GM12878 (cell line): ENCODE data around the gene PRKAA1. TPM values are rescaled to one million over a fixed set of nuclear protein-coding genes. Genes with fewer than 3 reads are reported as not detected.

Experiments
- BMI1 ChIP-seq: fragments of 450-650 bp; IDR thresholded peaks from 2 replicates; pipeline ENCODE4 v1.6.1; 2016; ENCODE audit warnings: mild to moderate bottlenecking, moderate library complexity, borderline replicate concordance
- BRCA1 ChIP-seq: IDR thresholded peaks from 2 replicates; pipeline ENCODE4 v1.6.1; 2011; ENCODE audit warnings: low read depth, low read length, improper control_type of control experiment
- CBFB ChIP-seq: IDR thresholded peaks from 2 replicates; pipeline ENCODE4 v1.6.1; 2016; ENCODE audit warnings: antibody characterized with exemption, low read depth
- CBX5 ChIP-seq: sonication (generic); IDR thresholded peaks from 2 replicates; pipeline ENCODE4 v1.6.1; 2016; ENCODE audit warnings: low read depth, moderate library complexity, mild to moderate bottlenecking, inconsistent platforms
- CTCF ChIP-seq, 3 experiments: IDR thresholded peaks in 2 of 3; conservative IDR thresholded peaks in 1 of 3; 2 replicates each; pipeline ENCODE4 v1.5.1; 2011; ENCODE audit warnings: low read depth in 3 of 3, low read length in 3 of 3, mild to moderate bottlenecking in 3 of 3, control low read depth in 2 of 3, moderate library complexity in 2 of 3, inconsistent platforms in 1 of 3, mixed read lengths in 1 of 3; ENCODE audit not compliant: control insufficient read depth in 2 of 3, insufficient read depth in 1 of 3; ENCODE audit errors: extremely low read depth in 1 of 3
- EGR1 ChIP-seq, 2 experiments: IDR thresholded peaks; 1 replicate in 1 of 2; 2 replicates in 1 of 2; pipeline ENCODE4 v1.6.1; 2011 to 2012; ENCODE audit warnings: low read depth in 2 of 2, low read length in 2 of 2, borderline replicate concordance in 1 of 2, mild to moderate bottlenecking in 1 of 2, moderate library complexity in 1 of 2
- ELK1 ChIP-seq: IDR thresholded peaks from 2 replicates; pipeline ENCODE4 v1.6.1; 2012; ENCODE audit warnings: low read depth, low read length, improper control_type of control experiment
- EZH2 ChIP-seq: IDR thresholded peaks from 2 replicates; pipeline ENCODE4 v1.6.1; 2012; ENCODE audit warnings: low read depth, mild to moderate bottlenecking, control low read depth, inconsistent platforms, low read length, borderline replicate concordance; ENCODE audit not compliant: control insufficient read depth
- HCFC1 ChIP-seq: fragments of 150-350 bp; IDR thresholded peaks from 2 replicates; pipeline ENCODE4 v1.6.1; 2014; ENCODE audit warnings: low read length
- IRF4 ChIP-seq: IDR thresholded peaks from 2 replicates; pipeline ENCODE4 v1.6.1; 2011; ENCODE audit warnings: low read depth, low read length
- JUNB ChIP-seq: IDR thresholded peaks from 2 replicates; pipeline ENCODE4 v1.6.1; 2016; ENCODE audit warnings: antibody characterized with exemption, mild to moderate bottlenecking
- MEF2B ChIP-seq: fragments of 450-650 bp; IDR thresholded peaks from 2 replicates; pipeline ENCODE4 v1.6.1; 2018; ENCODE audit warnings: mild to moderate bottlenecking, moderate library complexity; ENCODE audit not compliant: partially characterized antibody, poor library complexity, severe bottlenecking
- MLLT1 ChIP-seq: fragments of 450-650 bp; IDR thresholded peaks from 2 replicates; pipeline ENCODE4 v1.6.1; 2016; ENCODE audit warnings: mild to moderate bottlenecking
- MXI1 ChIP-seq: fragments of 150-350 bp; IDR thresholded peaks from 2 replicates; pipeline ENCODE4 v1.6.1; 2011; ENCODE audit warnings: low read depth, mild to moderate bottlenecking, inconsistent platforms, low read length, improper control_type of control experiment
- NFYA ChIP-seq: IDR thresholded peaks from 2 replicates; pipeline ENCODE4 v1.6.1; 2011; ENCODE audit warnings: low read depth, mild to moderate bottlenecking, low read length, improper control_type of control experiment, borderline replicate concordance
- RELA ChIP-seq: fragments of 450-650 bp; IDR thresholded peaks from 2 replicates; pipeline ENCODE4 v1.8.0; 2014; ENCODE audit warnings: borderline replicate concordance; ENCODE audit not compliant: partially characterized antibody
- SIX5 ChIP-seq: IDR thresholded peaks from 2 replicates; pipeline ENCODE4 v1.6.1; 2011; ENCODE audit warnings: mild to moderate bottlenecking, low read depth, low read length, moderate library complexity; ENCODE audit not compliant: severe bottlenecking
- SMAD1 ChIP-seq: fragments of 450-650 bp; IDR thresholded peaks from 2 replicates; pipeline ENCODE4 v1.6.1; 2018; ENCODE audit warnings: mild to moderate bottlenecking, low read depth; ENCODE audit not compliant: partially characterized antibody
- SREBF2 ChIP-seq: IDR thresholded peaks from 2 replicates; pipeline ENCODE4 v1.6.1; 2012; ENCODE audit warnings: mild to moderate bottlenecking, low read length
- SRF ChIP-seq, 2 experiments: IDR thresholded peaks; 2 replicates each; pipeline ENCODE4 v1.6.1; 2011; ENCODE audit warnings: low read depth in 2 of 2, low read length in 2 of 2, mild to moderate bottlenecking in 1 of 2, moderate library complexity in 1 of 2
- TCF3 ChIP-seq: IDR thresholded peaks from 2 replicates; pipeline ENCODE4 v1.6.1; 2012; ENCODE audit warnings: low read depth, mild to moderate bottlenecking, low read length, borderline replicate concordance; ENCODE audit not compliant: insufficient read depth
- ZNF384 ChIP-seq: IDR thresholded peaks from 2 replicates; pipeline ENCODE4 v1.6.1; 2012; ENCODE audit warnings: low read depth, mild to moderate bottlenecking, low read length, improper control_type of control experiment, borderline replicate concordance
- ZNF622 ChIP-seq: fragments of 450-650 bp; IDR thresholded peaks from 2 replicates; pipeline ENCODE4 v1.6.1; 2017; ENCODE audit warnings: mild to moderate bottlenecking, inconsistent platforms
- polyA plus RNA-seq, 11 experiments: library from polyadenylated mRNA; depleted of rRNA in 4 of 11; unstranded in 6 of 11; stranded (reverse) in 5 of 11; fragments of >200 nt; fragmentation: Nextera tagmentation in 4 of 11; fragmentation: Illumina TruSeq in 1 of 11; extraction: Ambion mirVana in 4 of 11; extraction: Trizol in 1 of 11; gene quantifications; 1 replicate in 1 of 11; 2 replicates in 10 of 11; pipeline versions ENCODE4 v1.2.1 to v1.2.3, GENCODE V29; 2011 to 2016; ENCODE audit warnings: inconsistent platforms in 2 of 11, missing spikeins in 2 of 11, low read depth in 1 of 11
- total RNA-seq, 4 experiments: library from RNA; depleted of rRNA in 3 of 4; stranded (reverse); fragments of >200 nt in 3 of 4; fragmentation: Illumina TruSeq in 1 of 4; extraction: Trizol in 1 of 4; gene quantifications; 2 replicates each; pipeline versions ENCODE4 v1.2.1 to v1.2.3, GENCODE V29; 2013 to 2021

Gene PRKAA1
- total and polyA plus RNA-seq, 10 of the 15 experiments (the other 5 are each of a cell fraction or from before 2014, with no cell fraction given): 13.6 to 55.5 (median 29.6) TPM

GRCh38 chr5:40798012-40798800, at the start of gene PRKAA1 (continued):
- TF ChIP-seq TCF3 (no peak), BRCA1 (no peak), MLLT1 (no peak), CBFB (no peak), SREBF2 (no peak), IRF4 (no peak), BMI1 (no peak), MEF2B (no peak), ZNF384 (no peak), JUNB (no peak), ZNF622 (no peak), SRF (IDR thresholded peaks at IDR 0.05; ENCODE audit: low read depth in 2 of 2, low read length in 2 of 2) (no peak), ELK1 (no peak), NFYA (no peak), SMAD1 (no peak), EGR1 (IDR thresholded peaks at IDR 0.05; ENCODE audit: borderline replicate concordance in 1 of 2, low read depth in 2 of 2, low read length in 2 of 2) (peak in 1 of 2 experiments; percentile 80; a peak in 2 of 3 replicates), MXI1 (no peak), CTCF (IDR thresholded peaks at IDR 0.05 in 2 of 3, conservative IDR thresholded peaks at IDR 0.05 in 1 of 3; ENCODE audit: control insufficient read depth in 2 of 3, extremely low read depth in 1 of 3, insufficient read depth in 1 of 3, low read depth in 3 of 3, low read length in 3 of 3) (peak; percentile 39 to 74 (median 64); a peak in 5 of 6 replicates), HCFC1 (no peak), EZH2 (no peak), SIX5 (no peak), RELA (no peak), CBX5 (no peak)
